Mucosa of rectum (tissue), 2 donors: Measurements from ENCODE around the gene MIPEP.

Source experiments
- H3K27ac ChIP-seq, 2 donors: one replicate each; pipeline ENCODE4 v1.7.0; 2013; ENCODE audit warnings: inconsistent platforms in 2 of 2, low read depth in 2 of 2, low read length in 2 of 2
- H3K27me3 ChIP-seq, 2 donors: one replicate each; pipeline ENCODE4 v1.7.0; 2013; ENCODE audit warnings: low read length in 2 of 2; ENCODE audit not compliant: control insufficient read depth in 2 of 2, insufficient read depth in 2 of 2
- H3K36me3 ChIP-seq, 2 donors: one replicate each; pipeline ENCODE4 v1.7.0; 2013; ENCODE audit warnings: low read length in 2 of 2; ENCODE audit not compliant: control insufficient read depth in 2 of 2, insufficient read depth in 2 of 2
- H3K4me1 ChIP-seq, 2 donors: one replicate each; pipeline ENCODE4 v1.7.0; 2013; ENCODE audit warnings: low read length in 2 of 2, mild to moderate bottlenecking in 1 of 2; ENCODE audit not compliant: control insufficient read depth in 2 of 2, insufficient read depth in 2 of 2
- H3K4me3 ChIP-seq, 2 donors: one replicate each; pipeline ENCODE4 v1.7.0; 2013; ENCODE audit warnings: low read length in 2 of 2
- H3K9ac ChIP-seq, 2 donors: one replicate each; pipeline ENCODE4 v1.7.0; 2013; ENCODE audit warnings: low read length in 2 of 2, low read depth in 1 of 2, mild to moderate bottlenecking in 1 of 2
- H3K9me3 ChIP-seq, 2 donors: one replicate each; pipeline ENCODE4 v1.7.0; 2013; ENCODE audit warnings: low read length in 2 of 2; ENCODE audit not compliant: control insufficient read depth in 2 of 2
- donor health status: healthy.
- donor health status: Normal muscosa, but diverticular disease.

Gene MIPEP

GRCh38 chr13:23743278-23744076 is 145.7 kb downstream of the MIPEP start:
- H3K9me3 ChIP-seq = no peaks in the 10 kb centered on the region
- no peaks in the 10 kb centered on the region for H3K4me1 ChIP-seq
- no peaks in the 10 kb centered on the region for H3K27me3 ChIP-seq
- H3K9ac ChIP-seq = no peak overlapping the region
- H3K27ac ChIP-seq = no peak overlapping the region
- H3K4me3 ChIP-seq = no peak overlapping the region
- no peaks in the 10 kb centered on the region for H3K36me3 ChIP-seq

GRCh38 chr13:23741879-23742510 is 147.2 kb downstream of the MIPEP start:
- Histone ChIP-seq H3K4me1 (no peaks in the 10 kb centered on the region), H3K9me3 (no peaks in the 10 kb centered on the region), H3K4me3 (no peak overlapping the region), H3K36me3 (no peaks in the 10 kb centered on the region), H3K9ac (no peak overlapping the region), H3K27me3 (no peaks in the 10 kb centered on the region), H3K27ac (no peak overlapping the region)

GRCh38 chr13:23740002-23740401 is 149.2 kb downstream of the MIPEP start:
- H3K36me3 ChIP-seq = no peaks in the 10 kb centered on the region
- H3K9ac ChIP-seq = no peak overlapping the region
- H3K9me3 ChIP-seq = no peaks in the 10 kb centered on the region
- no peak overlapping the region for H3K27ac ChIP-seq
- H3K4me1 ChIP-seq = no peaks in the 10 kb centered on the region
- H3K27me3 ChIP-seq = no peaks in the 10 kb centered on the region
- no peak overlapping the region for H3K4me3 ChIP-seq

GRCh38 chr13:23739596-23739995 is 149.6 kb downstream of the MIPEP start:
- Histone ChIP-seq H3K4me3 (no peak overlapping the region), H3K9me3 (no peaks in the 10 kb centered on the region), H3K36me3 (no peaks in the 10 kb centered on the region), H3K27me3 (no peaks in the 10 kb centered on the region), H3K9ac (no peak overlapping the region), H3K4me1 (no peaks in the 10 kb centered on the region), H3K27ac (no peak overlapping the region)

GRCh38 chr13:23736541-23736940 is 152.7 kb downstream of the MIPEP start:
- H3K36me3 ChIP-seq = no peaks in the 10 kb centered on the region
- no peaks in the 10 kb centered on the region for H3K4me1 ChIP-seq
- no peak overlapping the region for H3K27ac ChIP-seq
- H3K9me3 ChIP-seq = no peaks in the 10 kb centered on the region
- H3K9ac ChIP-seq = no peak overlapping the region
- H3K27me3 ChIP-seq = no peaks in the 10 kb centered on the region
- no peak overlapping the region for H3K4me3 ChIP-seq

GRCh38 chr13:23735329-23735728 is 153.9 kb downstream of the MIPEP start:
- no peak overlapping the region for H3K4me3 ChIP-seq
- no peak overlapping the region for H3K9ac ChIP-seq
- no peaks in the 10 kb centered on the region for H3K9me3 ChIP-seq
- H3K27ac ChIP-seq = no peak overlapping the region
- H3K4me1 ChIP-seq = no peaks in the 10 kb centered on the region
- peaks cover 0 to 1% of the 10 kb centered on the region in 2 donors for H3K36me3 ChIP-seq
- no peaks in the 10 kb centered on the region for H3K27me3 ChIP-seq

- H3K4me3 ChIP-seq = no peak overlapping the region
- H3K36me3 ChIP-seq = peaks cover 4 to 5% of the 10 kb centered on the region in 2 donors
- no peak overlapping the region for H3K9ac ChIP-seq
- no peak overlapping the region for H3K27ac ChIP-seq
- H3K4me1 ChIP-seq = no peaks in the 10 kb centered on the region
- H3K27me3 ChIP-seq = no peaks in the 10 kb centered on the region
- no peaks in the 10 kb centered on the region for H3K9me3 ChIP-seq
These were observed 157.5 kb downstream of the MIPEP start for GRCh38 chr13:23731709-23732108.

GRCh38 chr13:23730251-23730650 is 158.9 kb downstream of the MIPEP start:
- no peaks in the 10 kb centered on the region for H3K27me3 ChIP-seq
- H3K9ac ChIP-seq = no peak overlapping the region
- H3K36me3 ChIP-seq = peaks cover 4 to 5% of the 10 kb centered on the region in 2 donors
- H3K9me3 ChIP-seq = no peaks in the 10 kb centered on the region
- no peaks in the 10 kb centered on the region for H3K4me1 ChIP-seq
- H3K27ac ChIP-seq = no peak overlapping the region
- no peak overlapping the region for H3K4me3 ChIP-seq

GRCh38 chr13:23729531-23729930 is 159.7 kb downstream of the MIPEP start:
- peaks cover 4 to 5% of the 10 kb centered on the region in 2 donors for H3K36me3 ChIP-seq
- H3K4me3 ChIP-seq = no peak overlapping the region
- no peak overlapping the region for H3K9ac ChIP-seq
- H3K27ac ChIP-seq = no peak overlapping the region
- H3K4me1 ChIP-seq = no peaks in the 10 kb centered on the region
- H3K9me3 ChIP-seq = no peaks in the 10 kb centered on the region
- H3K27me3 ChIP-seq = no peaks in the 10 kb centered on the region

- H3K4me3 ChIP-seq = no peak overlapping the region
- peaks cover 4 to 5% of the 10 kb centered on the region in 2 donors for H3K36me3 ChIP-seq
- no peak overlapping the region for H3K27ac ChIP-seq
- no peak overlapping the region for H3K9ac ChIP-seq
- H3K27me3 ChIP-seq = no peaks in the 10 kb centered on the region
- H3K4me1 ChIP-seq = no peaks in the 10 kb centered on the region
- H3K9me3 ChIP-seq = no peaks in the 10 kb centered on the region
These were observed 160.4 kb downstream of the MIPEP start for GRCh38 chr13:23728807-23729206.
